Measurements from ENCODE around the gene HIVEP3. TPM values are rescaled to one million over a fixed set of nuclear protein-coding genes. Genes with fewer than 3 reads are reported as not detected.

The HIVEP3 gene
- total and polyA plus RNA-seq, 11 donors = 3.2 to 11.9 (median 5.0) TPM

DNA sequence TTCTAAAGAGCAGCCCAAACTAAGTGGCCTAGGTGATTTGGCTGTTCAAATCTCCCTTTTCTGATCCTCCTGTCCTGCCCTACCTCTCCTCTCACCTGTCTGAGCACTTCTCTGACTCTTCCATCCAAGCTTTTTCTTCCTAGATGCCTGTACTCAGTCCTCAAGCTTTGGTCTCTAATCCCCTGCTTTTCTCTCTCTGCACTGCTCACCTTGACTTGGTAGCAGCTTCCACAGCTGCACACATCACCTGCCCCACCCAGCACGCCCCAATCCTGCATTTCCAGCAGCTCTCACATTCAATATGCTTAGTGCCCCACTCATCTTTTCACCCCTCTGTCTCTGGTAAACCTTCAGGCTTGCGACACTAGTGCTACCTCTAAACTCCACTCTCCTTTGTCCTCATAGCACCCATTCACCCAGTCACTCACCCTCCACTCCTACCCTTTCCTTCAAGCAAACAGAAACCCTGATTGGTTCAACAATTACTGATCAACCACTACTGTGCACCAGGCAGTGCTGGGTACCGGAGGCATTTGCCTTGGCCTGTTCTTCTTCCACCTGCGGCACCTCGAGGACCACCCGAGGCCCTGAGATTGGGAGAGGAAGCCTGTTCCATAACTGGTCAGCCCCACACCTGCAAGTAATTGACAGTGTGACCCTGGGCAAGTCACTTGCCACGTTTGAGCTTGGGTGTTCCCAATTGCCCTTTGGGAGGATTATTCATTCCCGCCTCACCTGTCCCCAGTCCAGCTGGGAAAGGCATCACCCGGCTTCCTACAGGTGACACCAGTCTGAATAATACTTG is 298.2 kb downstream of the HIVEP3 start:
- H3K27me3 ChIP-seq = no peaks in the 10 kb centered on the region
- H3K9me3 ChIP-seq = no peaks in the 10 kb centered on the region
- no peak for DNase-seq
- H3K27ac ChIP-seq = no peak overlapping the region
- ATAC-seq = no peak
- H3K36me3 ChIP-seq = no peaks in the 10 kb centered on the region
- TF ChIP-seq POLR2A (IDR thresholded peaks at IDR 0.05) = no peak
- TF ChIP-seq, protein P1, sequence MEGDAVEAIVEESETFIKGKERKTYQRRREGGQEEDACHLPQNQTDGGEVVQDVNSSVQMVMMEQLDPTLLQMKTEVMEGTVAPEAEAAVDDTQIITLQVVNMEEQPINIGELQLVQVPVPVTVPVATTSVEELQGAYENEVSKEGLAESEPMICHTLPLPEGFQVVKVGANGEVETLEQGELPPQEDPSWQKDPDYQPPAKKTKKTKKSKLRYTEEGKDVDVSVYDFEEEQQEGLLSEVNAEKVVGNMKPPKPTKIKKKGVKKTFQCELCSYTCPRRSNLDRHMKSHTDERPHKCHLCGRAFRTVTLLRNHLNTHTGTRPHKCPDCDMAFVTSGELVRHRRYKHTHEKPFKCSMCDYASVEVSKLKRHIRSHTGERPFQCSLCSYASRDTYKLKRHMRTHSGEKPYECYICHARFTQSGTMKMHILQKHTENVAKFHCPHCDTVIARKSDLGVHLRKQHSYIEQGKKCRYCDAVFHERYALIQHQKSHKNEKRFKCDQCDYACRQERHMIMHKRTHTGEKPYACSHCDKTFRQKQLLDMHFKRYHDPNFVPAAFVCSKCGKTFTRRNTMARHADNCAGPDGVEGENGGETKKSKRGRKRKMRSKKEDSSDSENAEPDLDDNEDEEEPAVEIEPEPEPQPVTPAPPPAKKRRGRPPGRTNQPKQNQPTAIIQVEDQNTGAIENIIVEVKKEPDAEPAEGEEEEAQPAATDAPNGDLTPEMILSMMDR (IDR thresholded peaks at IDR 0.05) = no peak
- WGBS, 4 donors = 84 to 97% (median 92%) methylated on average over 9 of the region's 9 CpGs
- intact Hi-C loops (cut with DNase I) = no loop called here
- H3K4me3 ChIP-seq = no peak overlapping the region
- peaks cover 0 to 29% (median 17%) of the 10 kb centered on the region in 12 donors for H3K4me1 ChIP-seq

- intact Hi-C loops (cut with DNase I) = no loop called here
- DNase-seq (no peak), ATAC-seq (no peak)
- Histone ChIP-seq H3K4me1 (peaks cover 0 to 29% (median 17%) of the 10 kb centered on the region in 12 donors), H3K36me3 (no peaks in the 10 kb centered on the region), H3K27ac (no peak overlapping the region), H3K4me3 (no peak overlapping the region), H3K27me3 (no peaks in the 10 kb centered on the region), H3K9me3 (no peaks in the 10 kb centered on the region)
- no peak for TF ChIP-seq POLR2A (IDR thresholded peaks at IDR 0.05)
- TF ChIP-seq, protein P1 (IDR thresholded peaks at IDR 0.05) = no peak
- 89 to 93% (median 91%) methylated on average over 10 of the region's 10 CpGs for WGBS, 4 donors
These were observed 299.0 kb downstream of the HIVEP3 start for GRCh38 chr1:41619511-41620364.

DNA sequence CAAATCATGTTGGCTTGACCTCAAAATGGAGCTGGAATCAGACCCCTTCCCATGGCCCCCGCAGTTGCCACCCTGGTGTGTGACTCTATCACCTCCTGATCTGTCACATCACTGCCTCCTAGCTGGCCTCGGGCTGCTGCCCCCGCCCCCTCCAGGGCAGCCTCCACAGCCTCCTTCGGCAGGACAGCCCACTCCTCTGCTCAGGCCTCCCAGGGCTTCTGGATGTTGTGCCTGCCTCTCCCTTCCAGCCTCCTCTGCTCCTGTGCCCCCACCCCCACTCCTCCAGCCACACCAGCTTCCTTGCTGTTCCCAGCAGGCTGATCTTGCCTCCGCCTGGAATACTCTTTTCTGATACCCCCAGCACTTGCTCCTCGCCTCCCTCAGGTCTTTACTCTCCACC is 299.9 kb downstream of the HIVEP3 start:
- no peak overlapping the region for H3K4me3 ChIP-seq
- H3K36me3 ChIP-seq = no peaks in the 10 kb centered on the region
- no peaks in the 10 kb centered on the region for H3K9me3 ChIP-seq
- H3K4me1 ChIP-seq = peaks cover 0 to 29% (median 17%) of the 10 kb centered on the region in 12 donors
- DNase-seq (no peak), ATAC-seq (no peak)
- WGBS, 4 donors = 90 to 95% (median 92%) methylated on average over 6 of the region's 6 CpGs
- no peaks in the 10 kb centered on the region for H3K27me3 ChIP-seq
- intact Hi-C loops (cut with DNase I) = no loop called here
- peak overlapping the region in 1 of 12 donors; percentile 59 for H3K27ac ChIP-seq
- no peak for TF ChIP-seq POLR2A (IDR thresholded peaks at IDR 0.05)
- TF ChIP-seq, protein P1 (IDR thresholded peaks at IDR 0.05) = no peak

Data from heart left ventricle (tissue), 16 donors.